Endothelial cell of umbilical vein (primary cell): ENCODE measurements around the gene HDAC4. TPM values are rescaled to one million over a fixed set of nuclear protein-coding genes. Genes with fewer than 3 reads are reported as not detected.

Experiments used
- BruUV-seq: library from RNA; stranded (reverse); fragments of 400-500 nt; replicated peaks from 2 replicates; lab custom pipeline; 2021; lab: Mats Ljungman, UMichigan
- CTCF ChIA-PET: fragments of 300-600, 350-600 bp; sonication (Branson Sonifier 250); formaldehyde crosslinking; loops from one replicate; lab custom pipeline; 2021; ENCODE audit warnings: antibody characterized with exemption, inconsistent platforms; lab: Charles Lee
- POLR2A ChIA-PET: fragments of 300-600, 350-600 bp; sonication (Branson Sonifier 250); formaldehyde crosslinking; loops from one replicate; lab custom pipeline; 2021; ENCODE audit warnings: antibody characterized with exemption, inconsistent platforms; lab: Charles Lee
- DNase-seq: peaks from one replicate; pipeline ENCODE4 v3.0.0-alpha.2; 2011; ENCODE audit warnings: low read depth, low spot score
- FAIRE-seq: peaks from 2 replicates; lab custom pipeline; 2011; peaks lifted over from hg19 to GRCh38; lab: Jason Lieb, UNC
- H2AFZ ChIP-seq: 2 replicates; pipeline ENCODE4 v1.6.0; 2012; ENCODE audit warnings: low read depth, low read length, control low read depth, inconsistent platforms
- H3K27ac ChIP-seq: 2 replicates; pipeline ENCODE4 v1.5.1; 2011; ENCODE audit warnings: low read depth, mild to moderate bottlenecking, control low read depth, low read length, moderate library complexity; ENCODE audit not compliant: insufficient read depth
- H3K27me3 ChIP-seq, 2 experiments: 2 replicates each; pipeline versions ENCODE4 v1.6.0 to v1.6.1; 2011; ENCODE audit warnings: low read length in 2 of 2, mixed read lengths in 1 of 2; ENCODE audit not compliant: control insufficient read depth in 2 of 2, insufficient read depth in 2 of 2
- H3K36me3 ChIP-seq, 2 experiments: 2 replicates in 1 of 2; 3 replicates in 1 of 2; pipeline ENCODE4 v1.5.1; 2011; ENCODE audit warnings: low read length in 2 of 2, mild to moderate bottlenecking in 1 of 2, moderate library complexity in 1 of 2; ENCODE audit not compliant: control insufficient read depth in 2 of 2, insufficient read depth in 2 of 2; ENCODE audit errors: extremely low read depth in 1 of 2
- H3K4me1 ChIP-seq: 3 replicates; pipeline ENCODE4 v1.5.1; 2011; ENCODE audit warnings: mild to moderate bottlenecking, low read length; ENCODE audit not compliant: control insufficient read depth, insufficient read depth; ENCODE audit errors: extremely low read depth
- H3K4me2 ChIP-seq: 2 replicates; pipeline ENCODE4 v1.6.1; 2011; ENCODE audit warnings: low read length, control low read depth, mixed read lengths; ENCODE audit not compliant: insufficient read depth
- H3K4me3 ChIP-seq, 3 experiments: fragments of 200-600 bp in 1 of 3; sonication (generic), shearing (Covaris generic) in 1 of 3; replicated peaks in 1 of 3; 2 replicates each; pipeline ENCODE4 v1.5.1; 2011 to 2016; ENCODE audit warnings: control low read depth in 3 of 3, low read length in 3 of 3, mild to moderate bottlenecking in 2 of 3, inconsistent platforms in 1 of 3, low read depth in 1 of 3, moderate library complexity in 1 of 3; ENCODE audit not compliant: insufficient read depth in 1 of 3
- H3K79me2 ChIP-seq: 2 replicates; pipeline ENCODE4 v1.6.0; 2012; ENCODE audit warnings: low read length, inconsistent platforms; ENCODE audit not compliant: control insufficient read depth, insufficient read depth
- H3K9ac ChIP-seq: replicated peaks from 2 replicates; pipeline ENCODE3; 2011; ENCODE audit warnings: low read length, control low read depth; ENCODE audit not compliant: insufficient read depth; ENCODE audit errors: extremely low read depth
- H3K9me1 ChIP-seq: replicated peaks from 3 replicates; pipeline ENCODE4 v1.6.0; 2011; ENCODE audit warnings: mild to moderate bottlenecking, low read length; ENCODE audit not compliant: control insufficient read depth, insufficient read depth; ENCODE audit errors: extremely low read depth
- H3K9me3 ChIP-seq: replicated peaks from 2 replicates; pipeline ENCODE4 v1.5.1; 2012; ENCODE audit warnings: low read length, inconsistent platforms; ENCODE audit not compliant: control insufficient read depth, insufficient read depth
- H4K20me1 ChIP-seq: replicated peaks from 2 replicates; pipeline ENCODE3; 2011; ENCODE audit warnings: mild to moderate bottlenecking, low read length; ENCODE audit not compliant: control insufficient read depth, insufficient read depth; ENCODE audit errors: extremely low read depth
- EZH2 ChIP-seq: IDR thresholded peaks from 2 replicates; pipeline ENCODE4 v1.6.1; 2012; ENCODE audit warnings: borderline replicate concordance, low read depth, mild to moderate bottlenecking, moderate library complexity, low read length, inconsistent platforms; ENCODE audit not compliant: severe bottlenecking
- FOS ChIP-seq: IDR thresholded peaks from 2 replicates; pipeline ENCODE4 v1.6.1; 2011; ENCODE audit warnings: mild to moderate bottlenecking, low read length, moderate library complexity, borderline replicate concordance; ENCODE audit not compliant: insufficient read depth
- GATA2 ChIP-seq: IDR thresholded peaks from 2 replicates; pipeline ENCODE4 v1.7.0; 2011; ENCODE audit warnings: low read depth, mild to moderate bottlenecking, moderate library complexity, mixed read lengths, low read length; ENCODE audit not compliant: insufficient read length, insufficient read depth
- JUN ChIP-seq: IDR thresholded peaks from 2 replicates; pipeline ENCODE4 v1.6.1; 2011; ENCODE audit warnings: borderline replicate concordance, low read depth; ENCODE audit not compliant: insufficient read length, insufficient read depth
- MYC ChIP-seq: IDR thresholded peaks from one replicate; pipeline ENCODE4 v1.6.1; 2011; ENCODE audit warnings: mild to moderate bottlenecking, low read depth, low read length
- POLR2A ChIP-seq: IDR thresholded peaks from 2 replicates; pipeline ENCODE4 v1.6.1; 2012; ENCODE audit warnings: low read depth, mild to moderate bottlenecking, control low read depth, low read length
- POLR2AphosphoS5 ChIP-seq: IDR thresholded peaks from 2 replicates; pipeline ENCODE4 v1.6.1; 2012; ENCODE audit warnings: low read depth, mild to moderate bottlenecking, control low read depth, low read length, moderate library complexity; ENCODE audit not compliant: insufficient read depth
- dilution Hi-C: fragments of 300-500 bp; cut with MboI; formaldehyde crosslinking; loops from one replicate; pipeline ENCODE4 v1.15.0; 2019; ENCODE audit warnings: low sequenced_read_pairs; ENCODE audit not compliant: extremely low pct_ligation_motif_present
- intact Hi-C: fragments of 100-400 bp; cut with micrococcal nuclease; formaldehyde crosslinking; loops from one replicate; pipeline ENCODE4 v1.10.0; 2022
- polyA plus RNA-seq, 4 experiments: library from polyadenylated mRNA; depleted of rRNA in 3 of 4; stranded (reverse) in 3 of 4; unstranded in 1 of 4; fragments of >200 nt; gene quantifications; 2 replicates each; pipeline versions ENCODE4 v1.2.1 to v1.2.3, GENCODE V29; 2011 to 2012; ENCODE audit warnings: missing spikeins in 1 of 4
- total RNA-seq: library from RNA; stranded (reverse); gene quantifications from 2 replicates; pipeline ENCODE4 v1.2.3, GENCODE V29; 2021
- TF ChIP-seq, protein P1 (sequence below): IDR thresholded peaks from 2 replicates; pipeline ENCODE4 v1.6.1; 2011; ENCODE audit not compliant: insufficient read depth, insufficient read length
- TF ChIP-seq, protein P2 (sequence below), 2 donors: IDR thresholded peaks; 1 replicate in 1 of 2; 2 replicates in 1 of 2; pipeline ENCODE4 v1.5.1; 2011; ENCODE audit warnings: low read length in 2 of 2, mild to moderate bottlenecking in 2 of 2, moderate library complexity in 2 of 2, control low read depth in 1 of 2, inconsistent platforms in 1 of 2, low read depth in 1 of 2; ENCODE audit not compliant: insufficient read depth in 1 of 2; ENCODE audit errors: extremely low read depth in 1 of 2

The HDAC4 gene
- total and polyA plus RNA-seq, 2 donors (not counting 3 experiments of a cell fraction or from before 2014, with no cell fraction given): 13.4 to 33.0 TPM

DNA sequence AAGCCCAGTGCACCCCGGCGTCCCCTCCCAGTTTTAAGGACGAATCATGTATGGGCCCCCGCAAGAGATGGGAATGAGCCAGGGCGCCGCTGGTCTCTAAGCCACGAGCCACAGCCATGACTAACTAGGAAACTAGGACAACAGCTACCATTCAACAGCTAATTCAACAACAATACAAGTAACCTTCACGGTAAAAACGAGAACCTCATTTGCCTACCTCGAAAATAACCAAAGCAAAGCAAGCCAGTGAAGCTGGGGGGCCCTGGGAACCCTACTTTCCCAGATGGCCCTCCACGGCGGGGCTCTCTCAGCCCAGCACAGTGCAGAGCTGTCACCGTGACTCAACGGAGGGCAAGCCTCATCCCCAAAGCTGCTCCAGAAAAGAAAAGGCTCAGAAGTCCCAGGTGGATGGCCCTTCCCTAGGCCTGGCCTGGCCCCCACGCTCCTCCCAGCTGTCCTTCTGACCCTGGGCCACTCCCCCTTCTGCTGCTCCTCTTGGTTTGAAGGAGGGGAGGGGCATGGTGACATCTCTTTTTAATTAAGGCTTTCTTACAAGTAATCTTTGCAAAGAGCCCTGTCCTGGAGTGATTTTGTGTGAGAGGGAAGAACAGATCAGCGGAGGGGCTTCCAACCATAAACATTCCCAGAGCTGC lies 126.3 kb downstream of the HDAC4 start:
- no peak overlapping the region for H3K9ac ChIP-seq
- H2AFZ ChIP-seq: no peak overlapping the region
- BruUV-seq: no TSS peak
- H3K27me3 ChIP-seq: no peaks in the 10 kb centered on the region
- ChIA-PET POLR2A (no interaction called here), CTCF (no interaction called here)
- FAIRE-seq: no peak
- H3K4me3 ChIP-seq: no peak overlapping the region
- H3K4me1 ChIP-seq: no peaks in the 10 kb centered on the region
- H3K4me2 ChIP-seq: no peak overlapping the region
- no peaks in the 10 kb centered on the region for H4K20me1 ChIP-seq
- dilution Hi-C loops: no loop called here
- no peaks in the 10 kb centered on the region for H3K9me3 ChIP-seq
- no peak overlapping the region for H3K27ac ChIP-seq
- H3K79me2 ChIP-seq: no peaks in the 10 kb centered on the region
- DNase-seq: no peak
- TF ChIP-seq POLR2AphosphoS5 (no peak), EZH2 (no peak), GATA2 (no peak), MYC (no peak), JUN (no peak), FOS (no peak), POLR2A (no peak)
- TF ChIP-seq, protein P1, sequence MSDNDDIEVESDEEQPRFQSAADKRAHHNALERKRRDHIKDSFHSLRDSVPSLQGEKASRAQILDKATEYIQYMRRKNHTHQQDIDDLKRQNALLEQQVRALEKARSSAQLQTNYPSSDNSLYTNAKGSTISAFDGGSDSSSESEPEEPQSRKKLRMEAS: no peak
- TF ChIP-seq, protein P2, sequence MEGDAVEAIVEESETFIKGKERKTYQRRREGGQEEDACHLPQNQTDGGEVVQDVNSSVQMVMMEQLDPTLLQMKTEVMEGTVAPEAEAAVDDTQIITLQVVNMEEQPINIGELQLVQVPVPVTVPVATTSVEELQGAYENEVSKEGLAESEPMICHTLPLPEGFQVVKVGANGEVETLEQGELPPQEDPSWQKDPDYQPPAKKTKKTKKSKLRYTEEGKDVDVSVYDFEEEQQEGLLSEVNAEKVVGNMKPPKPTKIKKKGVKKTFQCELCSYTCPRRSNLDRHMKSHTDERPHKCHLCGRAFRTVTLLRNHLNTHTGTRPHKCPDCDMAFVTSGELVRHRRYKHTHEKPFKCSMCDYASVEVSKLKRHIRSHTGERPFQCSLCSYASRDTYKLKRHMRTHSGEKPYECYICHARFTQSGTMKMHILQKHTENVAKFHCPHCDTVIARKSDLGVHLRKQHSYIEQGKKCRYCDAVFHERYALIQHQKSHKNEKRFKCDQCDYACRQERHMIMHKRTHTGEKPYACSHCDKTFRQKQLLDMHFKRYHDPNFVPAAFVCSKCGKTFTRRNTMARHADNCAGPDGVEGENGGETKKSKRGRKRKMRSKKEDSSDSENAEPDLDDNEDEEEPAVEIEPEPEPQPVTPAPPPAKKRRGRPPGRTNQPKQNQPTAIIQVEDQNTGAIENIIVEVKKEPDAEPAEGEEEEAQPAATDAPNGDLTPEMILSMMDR (IDR thresholded peaks at IDR 0.05; ENCODE audit: extremely low read depth in 1 of 2, insufficient read depth in 1 of 2, low read depth in 1 of 2, low read length in 2 of 2): no peak
- H3K9me1 ChIP-seq: no peaks in the 10 kb centered on the region
- intact Hi-C loops: no loop called here
- H3K36me3 ChIP-seq: no peaks in the 10 kb centered on the region
